ENCODE results near the gene AQP9.

AQP9 gene

DNA sequence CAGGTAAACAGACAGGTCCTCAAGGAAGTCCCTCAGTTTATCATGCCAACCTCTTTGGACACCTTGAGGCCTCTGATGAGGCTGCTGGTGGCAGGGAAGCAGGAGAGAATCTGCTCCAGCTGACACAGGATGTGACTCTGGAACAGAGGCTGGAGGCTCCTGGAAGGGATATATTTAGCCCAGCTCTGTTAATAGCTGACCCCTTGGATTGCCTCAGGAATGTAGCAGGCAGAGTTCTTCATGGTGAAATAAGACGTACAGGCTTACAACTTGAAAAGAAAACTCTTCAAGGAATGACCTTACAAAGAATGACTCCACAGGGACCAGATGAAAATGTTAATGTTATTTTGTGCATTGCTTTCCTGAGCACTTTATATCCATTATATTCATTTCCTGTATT lies 90.5 kb downstream of the AQP9 start:
- no peak for DNase-seq

DNA sequence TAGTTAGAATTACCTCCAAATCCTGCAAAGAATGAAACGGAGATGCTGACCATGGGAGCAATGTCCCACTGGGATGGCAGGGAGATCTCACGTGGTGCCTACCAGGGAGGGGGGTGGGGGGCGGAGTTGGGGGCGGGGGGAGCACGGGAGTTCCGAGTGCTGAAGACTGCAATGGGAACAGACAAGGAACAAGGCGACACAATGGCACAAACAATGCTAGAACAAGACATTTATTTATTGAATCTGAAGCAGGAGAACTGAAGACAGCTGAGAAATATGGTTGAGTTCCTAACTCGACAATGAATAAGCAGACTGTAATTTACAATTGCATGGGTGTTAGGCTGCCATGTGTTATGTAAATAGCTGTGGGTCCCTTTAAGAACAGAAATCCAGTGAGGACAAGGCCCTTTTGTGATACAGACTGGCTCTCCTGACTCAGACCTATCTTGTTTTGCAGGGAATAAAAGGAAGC lies 91.2 kb downstream of the AQP9 start:
- DNase-seq, result no peak

DNA sequence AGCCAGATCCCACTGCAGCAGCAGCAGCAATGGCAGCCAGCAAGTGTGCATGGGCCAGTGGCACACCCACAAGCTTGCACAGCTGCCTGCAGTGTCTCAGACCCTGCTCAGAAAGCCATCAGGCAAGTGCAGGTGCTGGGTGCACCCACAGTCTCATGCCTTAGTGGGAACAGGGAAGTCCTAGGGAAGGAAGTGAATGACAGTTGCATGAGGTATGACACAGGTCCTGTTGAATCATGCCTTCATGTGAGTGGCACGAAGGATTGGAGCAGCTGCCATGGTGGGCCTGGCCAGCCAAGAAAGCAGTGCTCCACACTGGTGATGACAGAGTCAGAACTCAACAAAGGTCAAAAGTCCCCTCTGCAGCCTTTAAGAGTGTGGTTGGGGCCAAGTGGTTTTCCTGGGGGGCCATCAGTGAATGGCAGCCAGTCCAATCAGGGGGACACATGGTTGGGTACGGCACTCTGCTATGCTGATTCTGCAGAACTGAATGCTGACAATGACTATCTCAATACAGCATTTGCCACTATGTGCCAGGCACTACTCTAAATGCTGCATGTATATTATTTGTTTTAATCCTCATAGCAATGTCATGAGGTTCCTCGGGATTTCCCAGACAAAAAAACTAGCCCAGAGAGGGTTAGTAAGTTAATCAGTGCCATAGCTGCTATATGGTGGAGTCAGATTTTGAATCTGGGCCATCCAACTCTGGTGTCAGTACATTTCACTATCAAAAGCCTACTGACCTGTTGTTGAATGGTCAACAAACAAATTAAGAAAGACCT lies 94.3 kb downstream of the AQP9 start:
- no peak for DNase-seq

DNA sequence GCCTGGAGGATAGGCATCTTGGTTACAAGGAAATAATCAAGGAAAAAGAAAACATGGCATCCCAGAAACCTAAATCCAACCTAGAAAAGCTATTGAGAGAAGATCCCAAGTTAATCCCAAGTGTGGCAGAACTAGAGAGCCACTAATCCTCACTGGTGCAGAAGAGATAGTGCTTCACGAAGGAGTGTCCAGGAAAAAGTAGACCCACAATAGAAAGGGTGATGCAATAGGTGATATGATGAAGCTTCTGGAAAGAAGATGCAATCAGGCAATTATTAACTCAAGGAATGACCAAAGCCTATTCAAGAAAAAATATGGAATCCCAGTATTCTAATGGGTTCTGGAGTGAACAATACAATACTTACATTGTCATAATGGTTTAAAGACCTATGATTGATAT lies 95.2 kb downstream of the AQP9 start:
- no peak for DNase-seq
